GM18873 (cell line): ENCODE results near the gene DNA2.
A peak's percentile ranks its signal among the peaks of the same experiment; 100 is the strongest.
"Not testable (repeated sequence)": the region's sequence is repeated elsewhere in the genome, so short reads cannot be mapped to it uniquely, and the experiment has no call there.

Experiments
- ATAC-seq: cut with Tn5 transposase; IDR thresholded peaks from one replicate; pipeline ENCODE4 v1.9.1; 2021; ENCODE audit warnings: mild to moderate bottlenecking, moderate library complexity, moderate number of reproducible peaks; ENCODE audit not compliant: unreplicated experiment, low FRiP score

DNA2 gene

GRCh38 chr10:68461032-68461431 lies 10.7 kb downstream of the DNA2 start:
- ATAC-seq: no peak

- not testable (repeated sequence) for ATAC-seq
These were observed 22.1 kb downstream of the DNA2 start for GRCh38 chr10:68449698-68450097.

- ATAC-seq: no peak
These were observed 25.6 kb downstream of the DNA2 start for GRCh38 chr10:68446179-68446578.

- no peak for ATAC-seq
These were observed 28.8 kb downstream of the DNA2 start for GRCh38 chr10:68442971-68443370.

GRCh38 chr10:68440898-68441297 lies 30.9 kb downstream of the DNA2 start:
- no peak for ATAC-seq

GRCh38 chr10:68435803-68436202 lies 36.0 kb downstream of the DNA2 start:
- no peak for ATAC-seq

GRCh38 chr10:68434657-68435056 lies 37.1 kb downstream of the DNA2 start:
- ATAC-seq: no peak

GRCh38 chr10:68428396-68429104 lies 43.2 kb downstream of the DNA2 start:
- no peak for ATAC-seq

DNA sequence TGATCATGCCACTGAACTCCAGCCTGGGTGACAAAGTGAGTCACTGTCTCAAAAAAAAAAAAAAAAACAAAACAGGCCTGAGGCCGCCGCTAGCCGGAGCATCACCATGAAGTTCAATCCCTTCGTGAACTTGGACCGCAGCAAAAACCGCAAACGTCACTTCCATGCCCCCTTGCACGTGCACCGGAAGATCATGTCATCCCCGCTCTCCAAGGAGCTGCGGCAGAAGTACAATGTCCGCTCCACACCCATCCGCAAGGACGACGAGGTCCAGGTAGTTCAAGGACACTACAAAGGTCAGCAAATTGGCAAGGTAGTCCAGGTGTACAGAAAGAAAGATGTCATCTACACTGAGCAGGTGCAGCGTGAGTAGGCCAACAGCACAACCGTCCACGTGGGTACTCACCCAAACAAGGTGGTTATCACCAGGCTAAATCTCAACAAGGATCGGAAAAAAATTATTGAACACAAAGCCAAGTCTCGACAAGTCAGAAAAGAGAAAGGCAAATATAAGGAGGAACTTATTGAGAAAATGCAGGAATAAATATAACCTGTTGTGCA lies 47.2 kb downstream of the DNA2 start:
- ATAC-seq: no peak

- no peak for ATAC-seq
These were observed 48.3 kb downstream of the DNA2 start for GRCh38 chr10:68423522-68423921.

DNA sequence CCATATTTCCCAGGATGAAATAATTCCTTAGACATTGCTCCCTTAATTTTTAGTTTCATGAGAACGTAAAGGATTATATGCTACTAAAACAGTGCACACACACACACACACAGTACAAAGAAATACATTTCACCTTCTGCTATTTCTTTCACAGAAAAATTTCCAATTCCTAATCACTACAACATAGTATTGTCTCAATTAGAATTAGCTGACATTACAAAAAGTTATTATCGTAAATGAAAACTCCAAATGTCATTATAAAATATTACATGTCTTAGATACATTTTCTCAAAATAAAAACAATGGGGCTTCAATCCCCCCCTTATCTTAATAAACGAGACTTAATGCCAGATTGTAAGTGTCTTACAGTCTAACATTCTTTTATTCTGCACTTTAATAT lies 52.4 kb downstream of the DNA2 start:
- ATAC-seq: no peak

GRCh38 chr10:68408898-68409518 lies 62.8 kb downstream of the DNA2 start:
- no peak for ATAC-seq

DNA sequence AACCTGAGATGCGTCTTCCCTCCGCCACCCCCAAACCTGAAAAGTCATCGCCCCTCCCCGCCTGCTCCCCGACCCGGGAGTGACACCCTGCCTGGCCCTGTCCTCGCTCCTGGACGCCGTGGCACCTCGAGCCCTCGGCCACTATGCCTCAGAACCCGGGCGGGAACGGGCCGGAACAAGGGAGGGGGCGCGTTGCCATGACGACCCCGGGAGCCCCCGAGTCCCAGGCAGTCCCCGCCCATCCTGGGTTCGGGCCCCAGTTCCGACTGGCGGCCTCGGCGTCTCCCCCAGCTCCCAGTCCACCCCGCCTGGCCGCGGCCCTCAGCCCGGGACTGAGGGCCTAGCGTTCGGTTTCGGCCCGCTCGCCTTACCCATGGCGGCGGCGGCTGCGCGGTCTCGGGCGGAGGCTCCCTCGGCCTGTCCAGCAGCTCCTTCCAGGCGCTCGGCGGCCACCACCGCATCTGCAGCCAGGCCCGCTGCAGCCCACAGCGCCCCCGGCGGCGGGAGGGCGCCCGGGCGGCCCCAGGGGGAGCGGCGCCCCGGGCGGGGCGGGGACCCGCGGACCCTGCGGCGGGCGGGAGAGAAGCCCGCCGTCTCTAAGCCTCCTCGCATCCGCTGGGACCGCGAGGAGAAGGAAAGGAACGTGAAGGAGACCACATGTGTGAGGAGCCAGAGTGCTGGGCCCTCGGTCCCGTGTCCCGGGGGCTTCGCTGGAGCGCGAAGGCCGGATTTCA lies 64.8 kb downstream of the DNA2 start, which contains the start of gene RUFY2:
Gene RUFY2, minus strand, starts transcription at position 463 of the 734 bp plus-strand sequence. Its CDS starts 88 bp downstream, at position 375.
- ATAC-seq: peak; percentile 82

GRCh38 chr10:68406111-68406814 lies 65.5 kb downstream of the DNA2 start:
- peak; percentile 22 for ATAC-seq

DNA sequence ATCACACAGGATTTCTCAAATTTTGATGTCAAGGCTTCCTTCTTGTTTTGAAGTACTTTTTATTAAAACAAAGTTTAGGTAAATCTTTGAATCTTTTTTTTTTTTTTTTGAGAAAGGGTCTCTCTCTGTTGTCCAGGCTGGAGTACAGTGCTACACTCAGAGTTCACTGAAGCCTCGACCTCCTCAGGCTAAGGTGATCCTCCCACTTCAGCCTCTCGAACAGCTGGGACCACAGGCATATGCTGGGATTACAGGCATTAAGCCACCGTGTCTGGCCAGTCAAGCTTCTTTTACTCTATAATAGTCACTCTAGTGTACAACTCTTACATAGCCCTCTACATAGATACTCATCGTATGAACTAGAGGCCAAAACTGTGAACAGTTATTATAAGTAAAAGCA lies 68.1 kb downstream of the DNA2 start:
- no peak for ATAC-seq

DNA sequence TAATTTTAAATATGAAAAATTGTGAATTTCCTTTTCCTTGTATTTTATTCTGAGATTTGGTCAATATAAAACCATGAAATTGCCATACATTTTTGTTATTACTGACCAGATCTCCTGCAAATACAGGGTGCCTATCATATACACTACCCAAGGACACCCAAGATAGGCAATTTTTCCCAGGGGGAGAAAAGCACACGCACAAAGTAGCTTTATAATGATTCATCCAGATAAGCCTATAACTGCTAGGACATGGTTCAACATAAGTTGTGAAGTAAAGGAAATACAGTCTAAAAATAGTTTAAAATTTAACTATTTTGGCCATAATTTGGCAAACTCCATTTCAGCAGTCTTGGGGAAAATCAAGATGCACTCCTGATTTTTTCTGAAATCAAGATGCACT lies 69.5 kb downstream of the DNA2 start:
- ATAC-seq: no peak

DNA sequence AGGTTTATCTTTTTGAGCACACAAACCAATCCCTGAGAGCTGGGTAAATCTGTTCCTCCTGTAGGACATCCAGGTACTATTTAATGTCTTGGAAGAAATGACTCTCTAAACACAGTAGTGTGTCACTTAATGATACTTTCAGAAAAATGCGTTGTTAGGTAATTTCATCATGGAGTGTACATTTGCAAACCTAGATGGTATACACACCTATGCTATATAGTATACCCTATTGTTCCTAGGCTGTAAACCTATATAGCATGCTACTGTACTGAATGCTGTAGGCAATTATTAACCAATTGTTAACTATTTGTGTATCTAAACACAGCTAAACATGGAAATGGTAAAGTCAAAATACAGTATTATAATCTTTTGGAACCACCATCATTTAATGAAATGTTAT lies 74.8 kb downstream of the DNA2 start:
- no peak for ATAC-seq

GRCh38 chr10:68385740-68386139 lies 86.0 kb downstream of the DNA2 start:
- ATAC-seq: no peak

DNA sequence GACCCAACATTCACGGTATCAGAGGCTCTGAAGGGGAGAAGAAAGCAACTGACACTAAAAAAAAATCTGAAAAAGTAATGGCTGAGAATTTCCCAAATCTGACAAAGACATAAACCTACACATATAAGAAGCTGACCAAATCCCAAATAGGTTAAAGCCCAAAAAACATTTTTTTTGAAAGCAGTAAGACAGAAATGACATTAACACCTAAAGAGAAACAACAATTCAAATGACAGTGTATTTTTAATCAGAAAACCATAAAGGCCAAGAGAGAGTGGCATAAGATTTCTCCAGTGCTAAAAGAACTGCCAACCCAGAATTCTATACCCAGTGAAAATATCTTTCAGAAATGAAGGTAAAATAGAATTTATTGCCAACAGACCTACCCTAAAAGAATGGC lies 100.2 kb downstream of the DNA2 start:
- ATAC-seq: no peak

GRCh38 chr10:68367121-68367520 lies 104.7 kb downstream of the DNA2 start:
- ATAC-seq: no peak

GRCh38 chr10:68366600-68366999 lies 105.2 kb downstream of the DNA2 start:
- ATAC-seq: no peak
